WTC11 (cell line): ENCODE measurements around the gene ACVR1. TPM values are rescaled to one million over a fixed set of nuclear protein-coding genes. Genes with fewer than 3 reads are reported as not detected.

Source experiments
- ATF1 ChIP-seq: sonication (generic); formaldehyde crosslinking; IDR thresholded peaks from 2 replicates; pipeline ENCODE4 v1.8.1; 2023; ENCODE audit warnings: mild to moderate bottlenecking, moderate library complexity, missing genetic modification reagents
- CREB1 ChIP-seq: sonication (generic); formaldehyde crosslinking; IDR thresholded peaks from 2 replicates; pipeline ENCODE4 v1.8.0; 2023; ENCODE audit warnings: mild to moderate bottlenecking, missing genetic modification reagents
- FOXP1 ChIP-seq: sonication (generic); formaldehyde crosslinking; IDR thresholded peaks from 2 replicates; pipeline ENCODE4 v1.8.0; 2022; ENCODE audit warnings: missing genetic modification reagents, mild to moderate bottlenecking, moderate library complexity, borderline replicate concordance
- HMGA2 ChIP-seq: fragments of 250-450 bp; sonication (Bioruptor Pico); IDR thresholded peaks from 2 replicates; pipeline ENCODE4 v1.4.0; 2021; ENCODE audit warnings: mild to moderate bottlenecking, moderate library complexity
- KAT7 ChIP-seq: sonication (generic); formaldehyde crosslinking; IDR thresholded peaks from 2 replicates; pipeline ENCODE4 v1.8.1; 2023; ENCODE audit warnings: missing genetic modification reagents, mild to moderate bottlenecking, borderline replicate concordance
- NFE2L1 ChIP-seq: sonication (generic); formaldehyde crosslinking; IDR thresholded peaks from 2 replicates; pipeline ENCODE4 v1.8.1; 2023; ENCODE audit warnings: missing genetic modification reagents
- ZNF423 ChIP-seq: fragments of 250-450 bp; sonication (Bioruptor Pico); IDR thresholded peaks from 2 replicates; pipeline ENCODE4 v2.1.2; 2022; ENCODE audit warnings: mild to moderate bottlenecking, moderate library complexity
- total RNA-seq: library from RNA; stranded (reverse); gene quantifications from 3 replicates; pipeline ENCODE4 v1.2.3, GENCODE V29; 2021
- TF ChIP-seq, protein P1 (sequence below): sonication (generic); formaldehyde crosslinking; IDR thresholded peaks from 2 replicates; pipeline ENCODE4 v1.8.0; 2022; ENCODE audit warnings: missing genetic modification reagents
- TF ChIP-seq, protein P2 (sequence below): fragments of 250-450 bp; sonication (Bioruptor Pico); IDR thresholded peaks from 2 replicates; pipeline ENCODE4 v1.9.0; 2021; ENCODE audit warnings: mild to moderate bottlenecking, borderline replicate concordance
- TF ChIP-seq, protein P3 (sequence below): sonication (generic); formaldehyde crosslinking; IDR thresholded peaks from 2 replicates; pipeline ENCODE4 v1.8.1; 2022; ENCODE audit warnings: mild to moderate bottlenecking, moderate library complexity, missing genetic modification reagents
- TF ChIP-seq, protein P4 (sequence below): fragments of 250-450 bp; sonication (Bioruptor Pico); conservative IDR thresholded peaks from 2 replicates; pipeline ENCODE4 v1.9.0; 2021; ENCODE audit warnings: mild to moderate bottlenecking
- TF ChIP-seq, protein P5 (sequence below): sonication (generic); formaldehyde crosslinking; IDR thresholded peaks from 2 replicates; pipeline ENCODE4 v1.8.1; 2022; ENCODE audit warnings: low read depth, mild to moderate bottlenecking, moderate library complexity, missing genetic modification reagents, borderline replicate concordance
- TF ChIP-seq, protein P6 (sequence below): sonication (generic); formaldehyde crosslinking; IDR thresholded peaks from 2 replicates; pipeline ENCODE4 v1.8.0; 2023; ENCODE audit warnings: missing genetic modification reagents, mild to moderate bottlenecking, borderline replicate concordance
- TF ChIP-seq, protein P7 (sequence below): fragments of 250-450 bp; sonication (Bioruptor Pico); IDR thresholded peaks from 2 replicates; pipeline ENCODE4 v1.9.0; 2021; ENCODE audit warnings: mild to moderate bottlenecking

ACVR1 gene
- total RNA-seq, 1 experiment from 2014 or later: 19.2 TPM

DNA sequence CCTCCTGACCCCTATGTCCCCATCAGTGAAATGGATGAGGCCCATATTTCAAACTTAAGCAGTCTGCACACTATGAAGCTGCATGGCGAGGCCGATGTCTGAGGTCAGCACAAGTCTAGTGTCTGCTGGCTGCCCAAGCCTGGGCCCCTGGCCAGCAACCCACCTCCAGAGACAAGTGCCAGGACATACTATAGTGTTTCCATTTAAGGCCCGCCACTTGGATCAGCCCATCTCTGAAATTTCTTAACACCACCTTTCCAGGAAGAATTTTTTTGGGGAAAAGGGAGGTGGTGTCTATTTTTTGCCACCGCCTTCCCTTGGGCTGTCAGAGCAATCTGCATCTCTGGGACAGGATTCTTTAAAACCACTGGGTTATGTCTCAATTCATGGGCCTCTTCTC lies 1.8 kb downstream of the ACVR1 start (continued):
- TF ChIP-seq, protein P1, sequence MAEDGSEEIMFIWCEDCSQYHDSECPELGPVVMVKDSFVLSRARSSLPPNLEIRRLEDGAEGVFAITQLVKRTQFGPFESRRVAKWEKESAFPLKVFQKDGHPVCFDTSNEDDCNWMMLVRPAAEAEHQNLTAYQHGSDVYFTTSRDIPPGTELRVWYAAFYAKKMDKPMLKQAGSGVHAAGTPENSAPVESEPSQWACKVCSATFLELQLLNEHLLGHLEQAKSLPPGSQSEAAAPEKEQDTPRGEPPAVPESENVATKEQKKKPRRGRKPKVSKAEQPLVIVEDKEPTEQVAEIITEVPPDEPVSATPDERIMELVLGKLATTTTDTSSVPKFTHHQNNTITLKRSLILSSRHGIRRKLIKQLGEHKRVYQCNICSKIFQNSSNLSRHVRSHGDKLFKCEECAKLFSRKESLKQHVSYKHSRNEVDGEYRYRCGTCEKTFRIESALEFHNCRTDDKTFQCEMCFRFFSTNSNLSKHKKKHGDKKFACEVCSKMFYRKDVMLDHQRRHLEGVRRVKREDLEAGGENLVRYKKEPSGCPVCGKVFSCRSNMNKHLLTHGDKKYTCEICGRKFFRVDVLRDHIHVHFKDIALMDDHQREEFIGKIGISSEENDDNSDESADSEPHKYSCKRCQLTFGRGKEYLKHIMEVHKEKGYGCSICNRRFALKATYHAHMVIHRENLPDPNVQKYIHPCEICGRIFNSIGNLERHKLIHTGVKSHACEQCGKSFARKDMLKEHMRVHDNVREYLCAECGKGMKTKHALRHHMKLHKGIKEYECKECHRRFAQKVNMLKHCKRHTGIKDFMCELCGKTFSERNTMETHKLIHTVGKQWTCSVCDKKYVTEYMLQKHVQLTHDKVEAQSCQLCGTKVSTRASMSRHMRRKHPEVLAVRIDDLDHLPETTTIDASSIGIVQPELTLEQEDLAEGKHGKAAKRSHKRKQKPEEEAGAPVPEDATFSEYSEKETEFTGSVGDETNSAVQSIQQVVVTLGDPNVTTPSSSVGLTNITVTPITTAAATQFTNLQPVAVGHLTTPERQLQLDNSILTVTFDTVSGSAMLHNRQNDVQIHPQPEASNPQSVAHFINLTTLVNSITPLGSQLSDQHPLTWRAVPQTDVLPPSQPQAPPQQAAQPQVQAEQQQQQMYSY (CRISPR knock-in tag): no peak
- TF ChIP-seq CREB1: no peak
- TF ChIP-seq, protein P2, sequence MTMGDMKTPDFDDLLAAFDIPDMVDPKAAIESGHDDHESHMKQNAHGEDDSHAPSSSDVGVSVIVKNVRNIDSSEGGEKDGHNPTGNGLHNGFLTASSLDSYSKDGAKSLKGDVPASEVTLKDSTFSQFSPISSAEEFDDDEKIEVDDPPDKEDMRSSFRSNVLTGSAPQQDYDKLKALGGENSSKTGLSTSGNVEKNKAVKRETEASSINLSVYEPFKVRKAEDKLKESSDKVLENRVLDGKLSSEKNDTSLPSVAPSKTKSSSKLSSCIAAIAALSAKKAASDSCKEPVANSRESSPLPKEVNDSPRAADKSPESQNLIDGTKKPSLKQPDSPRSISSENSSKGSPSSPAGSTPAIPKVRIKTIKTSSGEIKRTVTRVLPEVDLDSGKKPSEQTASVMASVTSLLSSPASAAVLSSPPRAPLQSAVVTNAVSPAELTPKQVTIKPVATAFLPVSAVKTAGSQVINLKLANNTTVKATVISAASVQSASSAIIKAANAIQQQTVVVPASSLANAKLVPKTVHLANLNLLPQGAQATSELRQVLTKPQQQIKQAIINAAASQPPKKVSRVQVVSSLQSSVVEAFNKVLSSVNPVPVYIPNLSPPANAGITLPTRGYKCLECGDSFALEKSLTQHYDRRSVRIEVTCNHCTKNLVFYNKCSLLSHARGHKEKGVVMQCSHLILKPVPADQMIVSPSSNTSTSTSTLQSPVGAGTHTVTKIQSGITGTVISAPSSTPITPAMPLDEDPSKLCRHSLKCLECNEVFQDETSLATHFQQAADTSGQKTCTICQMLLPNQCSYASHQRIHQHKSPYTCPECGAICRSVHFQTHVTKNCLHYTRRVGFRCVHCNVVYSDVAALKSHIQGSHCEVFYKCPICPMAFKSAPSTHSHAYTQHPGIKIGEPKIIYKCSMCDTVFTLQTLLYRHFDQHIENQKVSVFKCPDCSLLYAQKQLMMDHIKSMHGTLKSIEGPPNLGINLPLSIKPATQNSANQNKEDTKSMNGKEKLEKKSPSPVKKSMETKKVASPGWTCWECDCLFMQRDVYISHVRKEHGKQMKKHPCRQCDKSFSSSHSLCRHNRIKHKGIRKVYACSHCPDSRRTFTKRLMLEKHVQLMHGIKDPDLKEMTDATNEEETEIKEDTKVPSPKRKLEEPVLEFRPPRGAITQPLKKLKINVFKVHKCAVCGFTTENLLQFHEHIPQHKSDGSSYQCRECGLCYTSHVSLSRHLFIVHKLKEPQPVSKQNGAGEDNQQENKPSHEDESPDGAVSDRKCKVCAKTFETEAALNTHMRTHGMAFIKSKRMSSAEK (CRISPR knock-in tag): no peak
- TF ChIP-seq FOXP1 (CRISPR knock-in tag): no peak
- TF ChIP-seq KAT7 (CRISPR knock-in tag): no peak
- TF ChIP-seq NFE2L1 (CRISPR knock-in tag): no peak
- no peak for TF ChIP-seq HMGA2
- TF ChIP-seq, protein P3, sequence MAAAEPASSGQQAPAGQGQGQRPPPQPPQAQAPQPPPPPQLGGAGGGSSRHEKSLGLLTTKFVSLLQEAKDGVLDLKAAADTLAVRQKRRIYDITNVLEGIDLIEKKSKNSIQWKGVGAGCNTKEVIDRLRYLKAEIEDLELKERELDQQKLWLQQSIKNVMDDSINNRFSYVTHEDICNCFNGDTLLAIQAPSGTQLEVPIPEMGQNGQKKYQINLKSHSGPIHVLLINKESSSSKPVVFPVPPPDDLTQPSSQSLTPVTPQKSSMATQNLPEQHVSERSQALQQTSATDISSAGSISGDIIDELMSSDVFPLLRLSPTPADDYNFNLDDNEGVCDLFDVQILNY: no peak
- TF ChIP-seq, protein P4, sequence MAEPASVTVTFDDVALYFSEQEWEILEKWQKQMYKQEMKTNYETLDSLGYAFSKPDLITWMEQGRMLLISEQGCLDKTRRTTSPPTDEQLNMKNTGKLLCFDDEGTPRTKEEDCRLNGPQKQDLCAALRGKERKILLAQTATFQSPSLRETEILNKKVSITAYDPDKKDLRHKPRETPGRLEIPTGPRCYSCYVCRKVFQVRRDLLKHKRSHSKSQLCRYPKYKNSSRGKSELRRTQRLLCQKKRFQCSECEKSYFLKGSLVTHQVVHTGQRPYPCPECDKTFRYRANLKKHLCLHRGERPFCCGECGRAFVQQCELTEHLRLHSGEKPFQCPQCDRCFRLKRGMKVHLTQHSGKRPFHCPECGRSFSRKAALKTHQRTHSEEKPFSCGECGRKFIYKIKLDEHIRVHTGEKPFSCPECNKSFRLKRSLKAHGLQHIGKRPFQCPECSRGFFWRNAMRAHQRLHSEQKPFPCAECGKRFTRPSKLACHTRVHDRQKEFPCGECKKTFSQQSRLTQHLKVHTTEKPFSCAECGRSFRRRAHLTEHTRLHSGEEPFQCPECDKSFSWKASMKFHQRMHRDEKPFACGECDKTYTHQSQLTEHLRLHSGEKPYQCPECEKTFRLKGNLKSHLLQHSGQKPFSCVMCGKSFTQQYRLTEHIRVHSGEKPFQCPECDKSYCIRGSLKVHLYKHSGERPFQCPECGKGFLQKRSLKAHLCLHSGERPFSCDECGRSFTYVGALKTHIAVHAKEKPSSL (CRISPR knock-in tag): no peak
- no peak for TF ChIP-seq ZNF423
- TF ChIP-seq, protein P5, sequence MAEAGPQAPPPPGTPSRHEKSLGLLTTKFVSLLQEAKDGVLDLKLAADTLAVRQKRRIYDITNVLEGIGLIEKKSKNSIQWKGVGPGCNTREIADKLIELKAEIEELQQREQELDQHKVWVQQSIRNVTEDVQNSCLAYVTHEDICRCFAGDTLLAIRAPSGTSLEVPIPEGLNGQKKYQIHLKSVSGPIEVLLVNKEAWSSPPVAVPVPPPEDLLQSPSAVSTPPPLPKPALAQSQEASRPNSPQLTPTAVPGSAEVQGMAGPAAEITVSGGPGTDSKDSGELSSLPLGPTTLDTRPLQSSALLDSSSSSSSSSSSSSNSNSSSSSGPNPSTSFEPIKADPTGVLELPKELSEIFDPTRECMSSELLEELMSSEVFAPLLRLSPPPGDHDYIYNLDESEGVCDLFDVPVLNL (CRISPR knock-in tag): no peak
- TF ChIP-seq ATF1: no peak
- TF ChIP-seq, protein P6, sequence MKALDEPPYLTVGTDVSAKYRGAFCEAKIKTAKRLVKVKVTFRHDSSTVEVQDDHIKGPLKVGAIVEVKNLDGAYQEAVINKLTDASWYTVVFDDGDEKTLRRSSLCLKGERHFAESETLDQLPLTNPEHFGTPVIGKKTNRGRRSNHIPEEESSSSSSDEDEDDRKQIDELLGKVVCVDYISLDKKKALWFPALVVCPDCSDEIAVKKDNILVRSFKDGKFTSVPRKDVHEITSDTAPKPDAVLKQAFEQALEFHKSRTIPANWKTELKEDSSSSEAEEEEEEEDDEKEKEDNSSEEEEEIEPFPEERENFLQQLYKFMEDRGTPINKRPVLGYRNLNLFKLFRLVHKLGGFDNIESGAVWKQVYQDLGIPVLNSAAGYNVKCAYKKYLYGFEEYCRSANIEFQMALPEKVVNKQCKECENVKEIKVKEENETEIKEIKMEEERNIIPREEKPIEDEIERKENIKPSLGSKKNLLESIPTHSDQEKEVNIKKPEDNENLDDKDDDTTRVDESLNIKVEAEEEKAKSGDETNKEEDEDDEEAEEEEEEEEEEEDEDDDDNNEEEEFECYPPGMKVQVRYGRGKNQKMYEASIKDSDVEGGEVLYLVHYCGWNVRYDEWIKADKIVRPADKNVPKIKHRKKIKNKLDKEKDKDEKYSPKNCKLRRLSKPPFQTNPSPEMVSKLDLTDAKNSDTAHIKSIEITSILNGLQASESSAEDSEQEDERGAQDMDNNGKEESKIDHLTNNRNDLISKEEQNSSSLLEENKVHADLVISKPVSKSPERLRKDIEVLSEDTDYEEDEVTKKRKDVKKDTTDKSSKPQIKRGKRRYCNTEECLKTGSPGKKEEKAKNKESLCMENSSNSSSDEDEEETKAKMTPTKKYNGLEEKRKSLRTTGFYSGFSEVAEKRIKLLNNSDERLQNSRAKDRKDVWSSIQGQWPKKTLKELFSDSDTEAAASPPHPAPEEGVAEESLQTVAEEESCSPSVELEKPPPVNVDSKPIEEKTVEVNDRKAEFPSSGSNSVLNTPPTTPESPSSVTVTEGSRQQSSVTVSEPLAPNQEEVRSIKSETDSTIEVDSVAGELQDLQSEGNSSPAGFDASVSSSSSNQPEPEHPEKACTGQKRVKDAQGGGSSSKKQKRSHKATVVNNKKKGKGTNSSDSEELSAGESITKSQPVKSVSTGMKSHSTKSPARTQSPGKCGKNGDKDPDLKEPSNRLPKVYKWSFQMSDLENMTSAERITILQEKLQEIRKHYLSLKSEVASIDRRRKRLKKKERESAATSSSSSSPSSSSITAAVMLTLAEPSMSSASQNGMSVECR (CRISPR knock-in tag): no peak
- TF ChIP-seq, protein P7, sequence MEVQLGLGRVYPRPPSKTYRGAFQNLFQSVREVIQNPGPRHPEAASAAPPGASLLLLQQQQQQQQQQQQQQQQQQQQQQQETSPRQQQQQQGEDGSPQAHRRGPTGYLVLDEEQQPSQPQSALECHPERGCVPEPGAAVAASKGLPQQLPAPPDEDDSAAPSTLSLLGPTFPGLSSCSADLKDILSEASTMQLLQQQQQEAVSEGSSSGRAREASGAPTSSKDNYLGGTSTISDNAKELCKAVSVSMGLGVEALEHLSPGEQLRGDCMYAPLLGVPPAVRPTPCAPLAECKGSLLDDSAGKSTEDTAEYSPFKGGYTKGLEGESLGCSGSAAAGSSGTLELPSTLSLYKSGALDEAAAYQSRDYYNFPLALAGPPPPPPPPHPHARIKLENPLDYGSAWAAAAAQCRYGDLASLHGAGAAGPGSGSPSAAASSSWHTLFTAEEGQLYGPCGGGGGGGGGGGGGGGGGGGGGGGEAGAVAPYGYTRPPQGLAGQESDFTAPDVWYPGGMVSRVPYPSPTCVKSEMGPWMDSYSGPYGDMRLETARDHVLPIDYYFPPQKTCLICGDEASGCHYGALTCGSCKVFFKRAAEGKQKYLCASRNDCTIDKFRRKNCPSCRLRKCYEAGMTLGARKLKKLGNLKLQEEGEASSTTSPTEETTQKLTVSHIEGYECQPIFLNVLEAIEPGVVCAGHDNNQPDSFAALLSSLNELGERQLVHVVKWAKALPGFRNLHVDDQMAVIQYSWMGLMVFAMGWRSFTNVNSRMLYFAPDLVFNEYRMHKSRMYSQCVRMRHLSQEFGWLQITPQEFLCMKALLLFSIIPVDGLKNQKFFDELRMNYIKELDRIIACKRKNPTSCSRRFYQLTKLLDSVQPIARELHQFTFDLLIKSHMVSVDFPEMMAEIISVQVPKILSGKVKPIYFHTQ (CRISPR knock-in tag): no peak
